ENCODE measurements around the gene RANBP1. TPM values are rescaled to one million over a fixed set of nuclear protein-coding genes. Genes with fewer than 3 reads are reported as not detected.
A peak's percentile ranks its signal among the peaks of the same experiment; 100 is the strongest.

RANBP1 gene
- total and polyA plus RNA-seq, 9 of the 15 experiments (the other 6 are each of a cell fraction or from before 2014, with no cell fraction given), result 162 to 2,891 (median 1,289) TPM

DNA sequence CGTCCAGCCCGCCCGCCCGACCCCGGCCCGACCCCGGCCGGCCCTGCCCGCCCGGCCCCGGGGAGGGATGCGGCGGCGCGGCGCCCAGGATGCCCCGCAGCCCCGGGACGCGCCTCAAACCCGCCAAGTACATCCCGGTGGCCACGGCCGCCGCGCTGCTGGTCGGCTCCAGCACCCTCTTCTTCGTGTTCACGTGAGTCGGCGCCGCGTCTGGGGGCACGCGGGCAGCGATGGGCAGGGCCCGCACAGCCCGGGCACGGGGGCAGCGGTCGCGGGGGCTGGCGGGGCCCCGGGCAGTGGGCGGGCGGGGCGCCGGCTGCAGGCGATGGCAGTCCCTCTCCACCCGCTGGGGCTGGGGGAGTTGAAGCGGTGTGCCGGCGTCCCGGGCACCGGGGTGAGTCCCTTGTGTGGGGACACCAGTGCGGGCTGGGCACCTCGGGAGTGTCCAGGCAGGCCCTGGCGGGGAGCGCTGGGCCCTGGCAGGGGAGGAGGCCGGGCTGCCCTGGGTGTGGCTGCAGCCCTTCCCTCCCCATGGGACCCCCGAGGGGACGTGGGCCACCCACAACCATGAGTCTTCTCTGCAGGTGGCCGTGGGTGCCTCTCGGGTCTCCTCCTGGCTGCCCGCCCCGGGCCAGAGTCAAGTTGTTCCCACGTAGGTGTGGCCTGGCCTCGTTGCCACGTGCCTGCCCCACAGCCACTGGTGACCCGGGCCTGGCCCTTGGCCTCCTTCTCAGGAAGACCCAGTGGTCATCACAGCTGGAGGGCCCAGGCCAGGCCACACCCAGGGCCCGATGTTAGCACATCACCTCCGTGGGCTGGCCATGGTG lies 16.2 kb downstream of the RANBP1 start (continued):
- no peak for TF ChIP-seq HMG20B (CRISPR knock-in tag; IDR thresholded peaks at IDR 0.05)
- no peak for TF ChIP-seq ZNF717 (CRISPR knock-in tag; IDR thresholded peaks at IDR 0.05)
- no peak for TF ChIP-seq SMAD2 (IDR thresholded peaks at IDR 0.05; ENCODE audit: low read depth, low read length)
- TF ChIP-seq FOSL1 (tag; conservative IDR thresholded peaks at IDR 0.05), result no peak; the same call in 1 of the 2 replicates
- no peak for TF ChIP-seq ESRRB (CRISPR knock-in tag; IDR thresholded peaks at IDR 0.05; ENCODE audit: borderline replicate concordance)
- no peak for TF ChIP-seq ZNF174 (CRISPR knock-in tag; IDR thresholded peaks at IDR 0.05)
- TF ChIP-seq, protein P1, sequence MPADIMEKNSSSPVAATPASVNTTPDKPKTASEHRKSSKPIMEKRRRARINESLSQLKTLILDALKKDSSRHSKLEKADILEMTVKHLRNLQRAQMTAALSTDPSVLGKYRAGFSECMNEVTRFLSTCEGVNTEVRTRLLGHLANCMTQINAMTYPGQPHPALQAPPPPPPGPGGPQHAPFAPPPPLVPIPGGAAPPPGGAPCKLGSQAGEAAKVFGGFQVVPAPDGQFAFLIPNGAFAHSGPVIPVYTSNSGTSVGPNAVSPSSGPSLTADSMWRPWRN (IDR thresholded peaks at IDR 0.05; ENCODE audit: low read depth), result no peak; the same call in 1 of the 2 replicates
- no peak for TF ChIP-seq FOXA1 (IDR thresholded peaks at IDR 0.05; ENCODE audit: borderline replicate concordance)
- peak; percentile 42 for TF ChIP-seq THAP12 (CRISPR knock-in tag; IDR thresholded peaks at IDR 0.05)
- TF ChIP-seq ZNF431 (CRISPR knock-in tag; IDR thresholded peaks at IDR 0.05), result no peak
- TF ChIP-seq CBX3 (IDR thresholded peaks at IDR 0.05; ENCODE audit: borderline replicate concordance in 1 of 2, low read length in 2 of 2), result 0 out of 3 replicates have a peak, but pooled peaks of 1 of the 2 experiments have one; percentile 13
- TF ChIP-seq, protein P2, sequence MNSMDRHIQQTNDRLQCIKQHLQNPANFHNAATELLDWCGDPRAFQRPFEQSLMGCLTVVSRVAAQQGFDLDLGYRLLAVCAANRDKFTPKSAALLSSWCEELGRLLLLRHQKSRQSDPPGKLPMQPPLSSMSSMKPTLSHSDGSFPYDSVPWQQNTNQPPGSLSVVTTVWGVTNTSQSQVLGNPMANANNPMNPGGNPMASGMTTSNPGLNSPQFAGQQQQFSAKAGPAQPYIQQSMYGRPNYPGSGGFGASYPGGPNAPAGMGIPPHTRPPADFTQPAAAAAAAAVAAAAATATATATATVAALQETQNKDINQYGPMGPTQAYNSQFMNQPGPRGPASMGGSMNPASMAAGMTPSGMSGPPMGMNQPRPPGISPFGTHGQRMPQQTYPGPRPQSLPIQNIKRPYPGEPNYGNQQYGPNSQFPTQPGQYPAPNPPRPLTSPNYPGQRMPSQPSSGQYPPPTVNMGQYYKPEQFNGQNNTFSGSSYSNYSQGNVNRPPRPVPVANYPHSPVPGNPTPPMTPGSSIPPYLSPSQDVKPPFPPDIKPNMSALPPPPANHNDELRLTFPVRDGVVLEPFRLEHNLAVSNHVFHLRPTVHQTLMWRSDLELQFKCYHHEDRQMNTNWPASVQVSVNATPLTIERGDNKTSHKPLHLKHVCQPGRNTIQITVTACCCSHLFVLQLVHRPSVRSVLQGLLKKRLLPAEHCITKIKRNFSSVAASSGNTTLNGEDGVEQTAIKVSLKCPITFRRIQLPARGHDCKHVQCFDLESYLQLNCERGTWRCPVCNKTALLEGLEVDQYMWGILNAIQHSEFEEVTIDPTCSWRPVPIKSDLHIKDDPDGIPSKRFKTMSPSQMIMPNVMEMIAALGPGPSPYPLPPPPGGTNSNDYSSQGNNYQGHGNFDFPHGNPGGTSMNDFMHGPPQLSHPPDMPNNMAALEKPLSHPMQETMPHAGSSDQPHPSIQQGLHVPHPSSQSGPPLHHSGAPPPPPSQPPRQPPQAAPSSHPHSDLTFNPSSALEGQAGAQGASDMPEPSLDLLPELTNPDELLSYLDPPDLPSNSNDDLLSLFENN (IDR thresholded peaks at IDR 0.05; ENCODE audit: low read depth in 2 of 2, low read length in 2 of 2), result no peak
- no peak for TF ChIP-seq GTF2B (IDR thresholded peaks at IDR 0.05; ENCODE audit: extremely low read depth, insufficient read length)
- no peak for TF ChIP-seq ZNF140 (CRISPR knock-in tag; IDR thresholded peaks at IDR 0.05)
- TF ChIP-seq FOXA3 (CRISPR knock-in tag; conservative IDR thresholded peaks at IDR 0.05 in 1 of 2, IDR thresholded peaks at IDR 0.05 in 1 of 2), result no peak
- no peak; the same call in 1 of the 2 replicates for TF ChIP-seq KLF10 (CRISPR knock-in tag; IDR thresholded peaks at IDR 0.05)
- no peak for TF ChIP-seq NELFE (IDR thresholded peaks at IDR 0.05; ENCODE audit: insufficient read depth, insufficient read length)
- TF ChIP-seq KLF6 (CRISPR knock-in tag; IDR thresholded peaks at IDR 0.05; ENCODE audit: borderline replicate concordance), result 0 out of 2 replicates have a peak, but pooled peaks have one; percentile 38

Data from K562 (cell line).